ENCODE measurements around the gene CDK19. TPM values are rescaled to one million over a fixed set of nuclear protein-coding genes. Genes with fewer than 3 reads are reported as not detected.

CDK19 gene
- 6.8 and 7.5 TPM in 2 replicates for total RNA-seq (2012; rRNA removed)
- polyA plus RNA-seq (2012; rRNA removed): 4.4 and 6.0 TPM in 2 replicates
- polyA plus RNA-seq (2012; cell fraction: cytosol; rRNA removed): 1.6 TPM in 2 replicates
- polyA plus RNA-seq (2012; cell fraction: nucleus; rRNA removed; ENCODE audit: low replicate concordance): 1.4 and 6.7 TPM in 2 replicates
- percentile 69 among the genes with signal in this experiment for Bru-seq, nascent RNA
- percentile 80 among the genes with signal in this experiment for BruChase-seq, experiment 1, labeled RNA remaining after a 6-hour chase
- BruChase-seq, experiment 2, labeled RNA remaining after a 2-hour chase: percentile 77 among the genes with signal in this experiment
- long read RNA-seq, partial matches to known transcripts: 1 of 5 reads
- long read RNA-seq, other reads (novel, unspliced or antisense): 4 of 5 reads

DNA sequence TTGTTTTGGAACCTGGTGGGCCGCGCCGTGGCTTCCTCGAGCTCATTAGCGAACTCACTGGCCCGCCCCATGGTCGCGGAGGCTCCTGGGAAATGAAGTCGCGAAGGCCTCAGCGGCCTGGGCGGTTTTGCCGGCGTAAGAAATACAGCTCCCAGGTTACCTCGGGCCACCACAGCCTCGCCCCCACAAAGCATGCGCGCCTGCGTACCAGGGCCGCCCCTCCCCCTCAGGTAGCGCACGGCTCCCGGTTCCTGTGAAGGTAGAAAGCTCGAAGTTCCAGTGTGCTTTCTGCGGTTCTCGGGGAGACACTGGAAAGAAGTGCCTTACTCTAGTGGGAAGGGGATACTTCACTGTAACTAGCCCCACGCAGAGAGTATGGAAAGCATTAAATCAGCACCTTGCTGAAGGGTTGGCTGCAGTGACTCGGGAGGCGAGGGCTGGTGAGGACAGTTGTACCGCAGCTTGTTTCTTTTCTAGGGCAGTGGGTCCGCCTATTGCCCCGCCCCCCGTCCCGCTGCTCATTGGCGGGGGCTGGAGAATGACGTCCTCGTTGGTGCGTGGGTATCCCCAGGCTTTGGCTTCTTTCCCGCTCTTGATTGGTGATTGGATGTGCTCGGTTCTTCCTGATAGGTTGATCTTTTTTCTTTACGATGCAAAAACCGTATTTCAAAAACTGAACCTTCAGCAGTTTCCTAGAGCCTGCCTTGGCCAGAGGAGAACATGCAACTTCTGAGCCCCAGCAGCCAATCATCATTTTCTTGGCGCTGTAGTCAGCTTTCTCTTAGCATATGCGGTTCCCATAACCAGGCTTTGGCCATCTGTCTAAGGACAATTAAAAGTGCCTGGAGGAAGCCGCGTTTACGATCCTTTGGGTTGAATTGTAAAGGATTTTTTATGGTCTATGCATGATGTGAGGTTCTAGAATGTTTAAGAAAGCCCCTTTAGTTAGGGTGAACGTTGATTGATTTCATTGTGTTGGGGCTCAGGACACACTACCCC, at the start of gene CDK19:
CDK19 (minus strand) TSS at position 59 of the 999 bp plus-strand sequence. CDS start 333 bp downstream, outside the sequence.
- Histone ChIP-seq H3K27ac (ENCODE audit: insufficient read depth, low read length) (peak within 1 kb of the TSS; percentile 89), H2AK5ac (ENCODE audit: low read depth, low read length) (peak within 1 kb of the TSS; percentile 79), H3K9me3 (ENCODE audit: control insufficient read depth, insufficient read depth, low read length) (no peaks in the 10 kb centered on the region), H2BK15ac (ENCODE audit: low read depth, low read length) (peak within 1 kb of the TSS; percentile 80; the same call in 1 of the 3 replicates), H3K4me3 (ENCODE audit: insufficient read depth, low read depth, low read length) (peak within 1 kb of the TSS; percentile 59), H3K4me1 (ENCODE audit: control insufficient read depth, insufficient read depth, low read length) (no peaks in the 10 kb centered on the region; the same call in 1 of the 2 replicates), H2AFZ (replicated peaks; ENCODE audit: low read length, poor library complexity) (peak within 1 kb of the TSS; percentile 99), H3K79me1 (ENCODE audit: low read depth in 1 of 2, low read length in 2 of 2) (peaks cover 5 to 29% of the 10 kb centered on the region in 2 experiments; a peak in 3 of 4 replicates), H4K20me1 (ENCODE audit: insufficient read depth, low read length) (peaks cover 7% of the 10 kb centered on the region; the same call in 1 of the 2 replicates), H2BK5ac (ENCODE audit: low read depth, low read length, poor library complexity, severe bottlenecking) (peak within 1 kb of the TSS; percentile 90), H3K18ac (ENCODE audit: low read depth, low read length) (peak within 1 kb of the TSS; percentile 80), H3K36me3 (ENCODE audit: control insufficient read depth, insufficient read depth, low read length) (no peaks in the 10 kb centered on the region), H4K5ac (ENCODE audit: low read depth, low read length) (peak within 1 kb of the TSS; percentile 72), H3K4ac (ENCODE audit: low read depth, low read length) (peak within 1 kb of the TSS; percentile 95), H3K9me1 (ENCODE audit: insufficient read depth, low read length) (no peaks in the 10 kb centered on the region), H3K4me2 (ENCODE audit: low read depth, low read length) (peak within 1 kb of the TSS; percentile 98), H3K9ac (ENCODE audit: low read depth, low read length) (peak within 1 kb of the TSS; percentile 94), H3K23ac (ENCODE audit: low read depth, low read length) (peak within 1 kb of the TSS; percentile 92), H4K91ac (ENCODE audit: insufficient read depth, low read depth, low read length) (peak within 1 kb of the TSS; percentile 91), H3K56ac (ENCODE audit: extremely low read depth, insufficient read depth, low read length) (peak within 1 kb of the TSS; percentile 99), H4K8ac (ENCODE audit: low read depth in 2 of 2, low read length in 2 of 2) (peak within 1 kb of the TSS; percentile 63 to 98), H2BK120ac (ENCODE audit: low read depth, low read length) (peak within 1 kb of the TSS; percentile 75), H3K27me3 (ENCODE audit: control insufficient read depth, insufficient read depth, low read length) (no peaks in the 10 kb centered on the region), H2BK20ac (ENCODE audit: low read depth, low read length) (no peak within 1 kb of the TSS), H3K14ac (replicated peaks; ENCODE audit: low read depth, low read length) (peak within 1 kb of the TSS; percentile 97), H2AK9ac (replicated peaks; ENCODE audit: low read depth, low read length, poor library complexity) (peak within 1 kb of the TSS; percentile 98)
- dilution Hi-C loops (cut with HindIII; ENCODE audit: low sequenced_read_pairs, unreplicated experiment) (no loop called here), in situ Hi-C loops (cut with MboI; ENCODE audit: low sequenced_read_pairs) (loop anchor here (5.0 kb wide), 1 partner anchor 62 kb away; no protein-coding TSS in a partner anchor), intact Hi-C loops (cut with micrococcal nuclease) (loop anchor here (1.0 to 2.0 kb wide), 3 partner anchors 59 to 287 kb away; partner anchors contain the start of gene AMD1)
- POLR2A ChIA-PET (ENCODE audit: unreplicated experiment): interaction anchor here (0.6 to 1.1 kb wide), 4 partner anchors 59 to 273 kb away, joined by 4 to 8 read pairs (median 4); partner anchors contain the start of gene AMD1
- peak; percentile 98 for DNase-seq
- CTCF ChIA-PET: interaction anchor here (0.6 kb wide), 1 partner anchor 99 kb away, joined by 3 read pairs; no protein-coding TSS in a partner anchor
- ATAC-seq (ENCODE audit: low read depth): peak; percentile 91
- BruUV-seq (replicated peaks): no TSS peak
- WGBS, 2 experiments (ENCODE audit: extremely low coverage in 2 of 2, insufficient read length in 1 of 2): 0% methylated on average over 3 of the region's 48 CpGs; no CpG with 5 or more reads in 1 of the 2 experiments
- TF ChIP-seq MAZ (IDR thresholded peaks at IDR 0.05; ENCODE audit: borderline replicate concordance, low read depth, low read length): peak; percentile 56; the same call in 1 of the 2 replicates
- TF ChIP-seq BHLHE40 (IDR thresholded peaks at IDR 0.05; ENCODE audit: low read depth, low read length): 0 out of 2 replicates have a peak, but pooled peaks have one; percentile 18
- TF ChIP-seq, protein P1, sequence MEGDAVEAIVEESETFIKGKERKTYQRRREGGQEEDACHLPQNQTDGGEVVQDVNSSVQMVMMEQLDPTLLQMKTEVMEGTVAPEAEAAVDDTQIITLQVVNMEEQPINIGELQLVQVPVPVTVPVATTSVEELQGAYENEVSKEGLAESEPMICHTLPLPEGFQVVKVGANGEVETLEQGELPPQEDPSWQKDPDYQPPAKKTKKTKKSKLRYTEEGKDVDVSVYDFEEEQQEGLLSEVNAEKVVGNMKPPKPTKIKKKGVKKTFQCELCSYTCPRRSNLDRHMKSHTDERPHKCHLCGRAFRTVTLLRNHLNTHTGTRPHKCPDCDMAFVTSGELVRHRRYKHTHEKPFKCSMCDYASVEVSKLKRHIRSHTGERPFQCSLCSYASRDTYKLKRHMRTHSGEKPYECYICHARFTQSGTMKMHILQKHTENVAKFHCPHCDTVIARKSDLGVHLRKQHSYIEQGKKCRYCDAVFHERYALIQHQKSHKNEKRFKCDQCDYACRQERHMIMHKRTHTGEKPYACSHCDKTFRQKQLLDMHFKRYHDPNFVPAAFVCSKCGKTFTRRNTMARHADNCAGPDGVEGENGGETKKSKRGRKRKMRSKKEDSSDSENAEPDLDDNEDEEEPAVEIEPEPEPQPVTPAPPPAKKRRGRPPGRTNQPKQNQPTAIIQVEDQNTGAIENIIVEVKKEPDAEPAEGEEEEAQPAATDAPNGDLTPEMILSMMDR (conservative IDR thresholded peaks at IDR 0.05; ENCODE audit: low read depth, low read length): no peak
- 0 out of 2 replicates have a peak, but pooled peaks have one; percentile 2 for TF ChIP-seq RAD21 (IDR thresholded peaks at IDR 0.05; ENCODE audit: low read length)
- no peak for TF ChIP-seq RFX5 (IDR thresholded peaks at IDR 0.05; ENCODE audit: low read depth, low read length)
- peak; percentile 64; the same call in 1 of the 2 replicates for TF ChIP-seq MXI1 (IDR thresholded peaks at IDR 0.05; ENCODE audit: borderline replicate concordance, low read depth, low read length)
- TF ChIP-seq SMC3 (IDR thresholded peaks at IDR 0.05; ENCODE audit: low read depth, low read length): no peak
- peak; percentile 86 for TF ChIP-seq POLR2A (IDR thresholded peaks at IDR 0.05; ENCODE audit: low read depth, low read length)
- TF ChIP-seq, protein P2, sequence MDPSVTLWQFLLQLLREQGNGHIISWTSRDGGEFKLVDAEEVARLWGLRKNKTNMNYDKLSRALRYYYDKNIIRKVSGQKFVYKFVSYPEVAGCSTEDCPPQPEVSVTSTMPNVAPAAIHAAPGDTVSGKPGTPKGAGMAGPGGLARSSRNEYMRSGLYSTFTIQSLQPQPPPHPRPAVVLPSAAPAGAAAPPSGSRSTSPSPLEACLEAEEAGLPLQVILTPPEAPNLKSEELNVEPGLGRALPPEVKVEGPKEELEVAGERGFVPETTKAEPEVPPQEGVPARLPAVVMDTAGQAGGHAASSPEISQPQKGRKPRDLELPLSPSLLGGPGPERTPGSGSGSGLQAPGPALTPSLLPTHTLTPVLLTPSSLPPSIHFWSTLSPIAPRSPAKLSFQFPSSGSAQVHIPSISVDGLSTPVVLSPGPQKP (IDR thresholded peaks at IDR 0.05; ENCODE audit: borderline replicate concordance, low read depth, low read length): no peak
- TF ChIP-seq NFE2L2 (IDR thresholded peaks at IDR 0.05; ENCODE audit: low read depth, low read length): no peak
- no peak for TF ChIP-seq CHD1 (IDR thresholded peaks at IDR 0.05; ENCODE audit: low read depth, low read length)

All from IMR-90 (cell line).